Heart left ventricle (tissue), 16 donors: ENCODE data around the gene PRKCG. TPM values are rescaled to one million over a fixed set of nuclear protein-coding genes. Genes with fewer than 3 reads are reported as not detected.

Source experiments
- ATAC-seq, 4 donors: fragments of 200-7000 bp; cut with Tn5 transposase; one replicate each; pipeline ENCODE4 v1.9.1; 2020 to 2022; ENCODE audit warnings: moderate library complexity in 4 of 4, mild to moderate bottlenecking in 3 of 4, moderate number of reproducible peaks in 1 of 4
- DNase-seq, 5 donors: peaks; one replicate each; pipeline ENCODE4 v3.0.0-alpha.2; 2020
- H3K27ac ChIP-seq, 12 donors: fragments of 200-600 bp; sonication (generic) in 4 of 12; one replicate each; pipeline versions ENCODE4 v1.5.0 to v1.8.0; 2016 to 2022; ENCODE audit warnings: mild to moderate bottlenecking in 2 of 12
- H3K27me3 ChIP-seq, 9 donors: fragments of 200-600 bp; sonication (generic) in 2 of 9; one replicate each; pipeline versions ENCODE4 v1.5.1 to v1.8.0; 2016 to 2022; ENCODE audit warnings: mild to moderate bottlenecking in 3 of 9
- H3K36me3 ChIP-seq, 9 donors: fragments of 200-600 bp; sonication (generic) in 2 of 9; one replicate each; pipeline versions ENCODE4 v1.5.0 to v1.8.0; 2018 to 2022; ENCODE audit warnings: mild to moderate bottlenecking in 2 of 9
- H3K4me1 ChIP-seq, 12 donors: fragments of 200-600 bp; sonication (generic) in 4 of 12; one replicate each; pipeline versions ENCODE4 v1.5.0 to v1.8.0; 2016 to 2022; ENCODE audit warnings: mild to moderate bottlenecking in 3 of 12
- H3K4me3 ChIP-seq, 12 donors: fragments of 200-600 bp; sonication (generic) in 4 of 12; one replicate each; pipeline versions ENCODE4 v1.5.0 to v1.8.0; 2017 to 2022; ENCODE audit warnings: mild to moderate bottlenecking in 9 of 12, moderate library complexity in 4 of 12
- H3K9me3 ChIP-seq, 12 donors: fragments of 200-600 bp; sonication (generic) in 4 of 12; one replicate each; pipeline versions ENCODE4 v1.5.0 to v1.8.0; 2016 to 2022; ENCODE audit warnings: mild to moderate bottlenecking in 1 of 12
- CTCF ChIP-seq, 12 donors: fragments of 200-600 bp; sonication (generic) in 4 of 12; IDR thresholded peaks; one replicate each; pipeline versions ENCODE4 v1.5.0 to v1.8.0; 2018 to 2022; ENCODE audit warnings: antibody characterized with exemption in 12 of 12, mild to moderate bottlenecking in 5 of 12
- POLR2A ChIP-seq, 2 donors: fragments of 450-650 bp; IDR thresholded peaks; one replicate each; pipeline ENCODE4 v1.6.1; 2017; ENCODE audit warnings: antibody characterized with exemption in 2 of 2, mild to moderate bottlenecking in 2 of 2, moderate library complexity in 2 of 2
- WGBS, 4 donors: extraction: QIAGEN DNeasy Blood & Tissue Kit in 2 of 4; methylation state at CpG; one replicate each; pipeline versions ENCODE4 v1.1.5 to v1.1.7; 2013 to 2018; 5-methylcytosine and 5-hydroxymethylcytosine counted together
- intact Hi-C, 10 donors: fragments of 100-400 bp; cut with DNase I; formaldehyde crosslinking; loops; one replicate each; pipeline versions ENCODE4 v1.11.1 to v1.14.2; 2022
- polyA plus RNA-seq, 2 donors: library from polyadenylated mRNA; stranded (reverse); fragments of 200-250 nt; gene quantifications; one replicate each; pipeline ENCODE4 v1.2.3, GENCODE V29; 2013
- total RNA-seq, 9 donors: library from RNA; depleted of rRNA in 2 of 9; stranded (reverse); fragments of >200 nt in 2 of 9; fragmentation: NEBNext Ultra II Directional in 3 of 9; extraction: Animal tissue kit (Norgen Biotek cat#: 25700) in 3 of 9; gene quantifications; one replicate each; pipeline versions ENCODE4 v1.1.0 to v1.2.4, GENCODE V29; 2016 to 2023
- donor health status: ischemic (EF 13 %, LVEDD 7.1; RV severe dilation, severe dysfunction).
- donor health status: healthy with polysubstance abuse.
- donor health status: DM: no; HTN: yes; CAD: no.
- donor health status: DM: no; HTN: no; CAD: no.
- donor health status: ischemic (EF 25% LVEDD 6.9; RV normal size, moderate dysfunction).
- donor health status: ischemic (EF 25% LVEDD 5.7; RV mildly dilated, moderate dysfunction).
- donor health status: healthy.
- donor health status: DM: yes; HTN: yes; CAD: no.
- donor health status: ischemic (EF 35%, LVEDD 5.7; RV mildly dilated, moderate dysfunction).
- donor health status: nonischemic (EF 11% LVEDD 7.7; RV severe dilation, severe dysfunction).
- donor health status: DM: yes; HTN: yes; CAD: no.
- donor health status: PGD.
- donor health status: ischemic (EF 29% LVEDD 5.4; RV normal size, mild dysfunction).
- donor health status: nonischemic (EF 23%, LVEDD 6.1; RV moderate dilation, normal function).

The PRKCG gene
- total and polyA plus RNA-seq, 11 donors, result 0.09 TPM; not detected in 10

- H3K27me3 ChIP-seq, result peaks cover 32 to 89% (median 71%) of the 10 kb centered on the region in 9 donors
- H3K27ac ChIP-seq, result no peak overlapping the region
- no peaks in the 10 kb centered on the region for H3K36me3 ChIP-seq
- ATAC-seq (no peak), DNase-seq (no peak)
- peaks cover 0 to 24% (median 5%) of the 10 kb centered on the region in 12 donors for H3K4me1 ChIP-seq
- no peak for TF ChIP-seq POLR2A (IDR thresholded peaks at IDR 0.05)
- TF ChIP-seq CTCF (IDR thresholded peaks at IDR 0.05), result no peak
- intact Hi-C loops, result no loop called here
- H3K9me3 ChIP-seq, result no peaks in the 10 kb centered on the region
- H3K4me3 ChIP-seq, result no peak overlapping the region
- WGBS, 4 donors, result 0 to 4% (median 2%) methylated on average over 13 of the region's 13 CpGs
Observed at GRCh38 chr19:53910170-53910518, 28.1 kb downstream of the PRKCG start.

DNA sequence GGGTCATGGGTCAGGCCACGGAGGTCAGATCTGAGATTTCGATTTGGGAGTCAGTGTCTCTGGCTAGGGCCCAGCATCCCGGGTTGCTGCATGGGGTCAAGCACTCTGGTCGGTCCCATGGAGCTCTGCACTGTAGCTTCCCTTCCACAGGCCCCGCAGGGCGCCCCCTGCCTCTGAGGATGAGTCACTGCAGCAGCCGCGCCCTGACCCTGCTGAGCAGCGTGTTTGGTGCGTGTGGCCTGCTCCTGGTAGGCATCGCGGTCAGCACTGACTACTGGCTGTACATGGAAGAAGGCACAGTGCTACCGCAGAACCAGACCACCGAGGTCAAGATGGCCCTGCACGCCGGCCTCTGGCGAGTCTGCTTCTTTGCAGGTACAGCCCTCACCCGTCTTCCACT lies 30.7 kb downstream of the PRKCG start:
- Histone ChIP-seq H3K27ac (no peak overlapping the region), H3K4me3 (no peak overlapping the region), H3K4me1 (peaks cover 0 to 18% (median 4%) of the 10 kb centered on the region in 12 donors), H3K36me3 (no peaks in the 10 kb centered on the region), H3K9me3 (no peaks in the 10 kb centered on the region), H3K27me3 (peaks cover 19 to 72% (median 53%) of the 10 kb centered on the region in 9 donors)
- WGBS, 4 donors, result 64 to 90% (median 73%) methylated on average over 5 to 18 of the region's 18 CpGs
- ATAC-seq, result no peak
- TF ChIP-seq CTCF (IDR thresholded peaks at IDR 0.05) (peak in 4 of 12 donors; percentile 9 to 15 (median 12)), POLR2A (IDR thresholded peaks at IDR 0.05) (no peak)
- DNase-seq, result no peak
- intact Hi-C loops, result no loop called here

GRCh38 chr19:53915000-53915399 lies 33.0 kb downstream of the PRKCG start:
- intact Hi-C loops, result no loop called here
- TF ChIP-seq CTCF (IDR thresholded peaks at IDR 0.05) (no peak), POLR2A (IDR thresholded peaks at IDR 0.05) (no peak)
- ATAC-seq (no peak), DNase-seq (no peak)
- Histone ChIP-seq H3K27ac (no peak overlapping the region), H3K27me3 (peaks cover 4 to 50% (median 32%) of the 10 kb centered on the region in 9 donors), H3K9me3 (no peaks in the 10 kb centered on the region), H3K4me3 (no peak overlapping the region), H3K36me3 (no peaks in the 10 kb centered on the region), H3K4me1 (no peaks in the 10 kb centered on the region)
- 59 to 63% (median 61%) methylated on average over 8 of the region's 8 CpGs for WGBS, 4 donors

GRCh38 chr19:53916004-53916403 lies 34.0 kb downstream of the PRKCG start:
- H3K36me3 ChIP-seq, result no peaks in the 10 kb centered on the region
- no peaks in the 10 kb centered on the region for H3K9me3 ChIP-seq
- TF ChIP-seq CTCF (IDR thresholded peaks at IDR 0.05), result no peak
- TF ChIP-seq POLR2A (IDR thresholded peaks at IDR 0.05), result no peak
- peaks cover 4 to 40% (median 23%) of the 10 kb centered on the region in 9 donors for H3K27me3 ChIP-seq
- DNase-seq (no peak), ATAC-seq (no peak)
- 61 to 67% (median 62%) methylated on average over 6 of the region's 6 CpGs for WGBS, 4 donors
- no peak overlapping the region for H3K4me3 ChIP-seq
- no peak overlapping the region for H3K27ac ChIP-seq
- H3K4me1 ChIP-seq, result no peaks in the 10 kb centered on the region
- intact Hi-C loops, result no loop called here
